SK-N-MC (cell line): ENCODE measurements around the gene ABL2.

Experiments
- EZH2 ChIP-seq: fragments of 200-600 bp; sonication (generic); IDR thresholded peaks from one replicate; pipeline ENCODE4 v1.6.1; 2017; ENCODE audit warnings: antibody characterized with exemption
- FOXP2 ChIP-seq: optimal IDR thresholded peaks from 2 replicates; pipeline ENCODE3; 2011; ENCODE audit warnings: mild to moderate bottlenecking, moderate library complexity; ENCODE audit not compliant: insufficient read depth; ENCODE audit errors: extremely low read length, control extremely low read depth
- POLR2AphosphoS5 ChIP-seq: IDR thresholded peaks from 2 replicates; pipeline ENCODE4 v1.6.1; 2012; ENCODE audit warnings: mild to moderate bottlenecking, low read depth, low read length, borderline replicate concordance

DNA sequence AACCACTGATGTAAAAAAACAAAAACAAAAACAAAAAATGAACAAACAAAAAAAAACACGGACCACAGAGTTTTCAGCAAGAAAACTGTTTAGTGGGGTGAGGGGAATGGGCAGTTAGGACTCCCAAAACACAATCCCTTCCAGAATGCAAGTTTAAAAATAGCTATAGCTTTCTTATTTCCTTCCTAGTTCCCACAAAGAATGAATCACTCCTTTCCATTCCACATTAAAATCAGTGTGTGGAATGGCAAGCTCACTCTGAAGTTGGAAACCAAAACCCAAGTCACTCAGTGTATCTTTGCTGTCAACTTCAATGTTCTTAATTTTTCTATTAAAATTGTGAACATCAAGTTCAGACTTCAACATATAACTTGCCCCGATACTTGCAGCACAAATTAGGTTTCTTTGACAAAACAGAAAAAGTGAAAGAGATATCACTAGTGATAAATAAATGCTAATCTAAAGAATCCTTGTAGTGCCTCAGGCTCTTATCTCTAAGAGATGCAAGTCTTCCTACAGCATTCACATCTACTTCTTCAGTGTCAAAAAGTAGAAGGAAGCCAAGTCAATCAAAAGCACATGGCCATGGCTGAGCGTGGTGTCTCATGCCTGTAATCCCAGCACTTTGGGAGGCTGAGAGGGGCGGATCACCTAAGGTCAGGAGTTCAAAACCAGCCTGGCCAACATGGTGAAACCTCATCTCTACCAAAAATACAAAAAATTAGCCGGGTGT, 102.1 kb downstream of the ABL2 start:
- TF ChIP-seq EZH2, result no peak
- TF ChIP-seq POLR2AphosphoS5, result no peak
- TF ChIP-seq FOXP2, result no peak
